ENCODE results near the gene TMEM178B. TPM values are rescaled to one million over a fixed set of nuclear protein-coding genes. Genes with fewer than 3 reads are reported as not detected.
"Not testable (repeated sequence)": the region's sequence is repeated elsewhere in the genome, so short reads cannot be mapped to it uniquely, and the experiment has no call there.

TMEM178B gene
- total RNA-seq, 1 donor: 0.43 TPM

GRCh38 chr7:141193066-141193465, 119.2 kb downstream of the TMEM178B start:
- TF ChIP-seq CTCF (IDR thresholded peaks at IDR 0.05; ENCODE audit: insufficient read depth, low read depth, low read length): no peak

GRCh38 chr7:141195722-141196121, 121.9 kb downstream of the TMEM178B start:
- DNase-seq (ENCODE audit: low read depth); H3K4me3 ChIP-seq (ENCODE audit: low read depth, low read length): not testable (repeated sequence)

More at GRCh38 chr7:141193066-141193465, 119.2 kb downstream of the TMEM178B start:
- H3K4me3 ChIP-seq (ENCODE audit: low read depth, low read length): no peak overlapping the region
- no peak for DNase-seq (ENCODE audit: low read depth)

GRCh38 chr7:141198194-141198958, 124.5 kb downstream of the TMEM178B start:
- DNase-seq (ENCODE audit: low read depth): no peak
- H3K4me3 ChIP-seq (ENCODE audit: low read depth, low read length): no peak overlapping the region
- no peak for TF ChIP-seq CTCF (IDR thresholded peaks at IDR 0.05; ENCODE audit: insufficient read depth, low read depth, low read length)

GRCh38 chr7:141200191-141201108, 126.6 kb downstream of the TMEM178B start:
- no peak for TF ChIP-seq CTCF (IDR thresholded peaks at IDR 0.05; ENCODE audit: insufficient read depth, low read depth, low read length)
- H3K4me3 ChIP-seq (ENCODE audit: low read depth, low read length): no peak overlapping the region
- DNase-seq (ENCODE audit: low read depth): no peak

GRCh38 chr7:141201145-141201885, 127.5 kb downstream of the TMEM178B start:
- no peak for DNase-seq (ENCODE audit: low read depth)
- no peak for TF ChIP-seq CTCF (IDR thresholded peaks at IDR 0.05; ENCODE audit: insufficient read depth, low read depth, low read length)
- no peak overlapping the region for H3K4me3 ChIP-seq (ENCODE audit: low read depth, low read length)

GRCh38 chr7:141202535-141202934, 128.7 kb downstream of the TMEM178B start:
- no peak for DNase-seq (ENCODE audit: low read depth)

More at GRCh38 chr7:141202535-141202934, 128.7 kb downstream of the TMEM178B start:
- no peak for TF ChIP-seq CTCF (IDR thresholded peaks at IDR 0.05; ENCODE audit: insufficient read depth, low read depth, low read length)
- no peak overlapping the region for H3K4me3 ChIP-seq (ENCODE audit: low read depth, low read length)
